ENCODE results near the gene UNC79. TPM values are rescaled to one million over a fixed set of nuclear protein-coding genes. Genes with fewer than 3 reads are reported as not detected.

Gene UNC79
- total RNA-seq, 1 donor: under 0.01 TPM

DNA sequence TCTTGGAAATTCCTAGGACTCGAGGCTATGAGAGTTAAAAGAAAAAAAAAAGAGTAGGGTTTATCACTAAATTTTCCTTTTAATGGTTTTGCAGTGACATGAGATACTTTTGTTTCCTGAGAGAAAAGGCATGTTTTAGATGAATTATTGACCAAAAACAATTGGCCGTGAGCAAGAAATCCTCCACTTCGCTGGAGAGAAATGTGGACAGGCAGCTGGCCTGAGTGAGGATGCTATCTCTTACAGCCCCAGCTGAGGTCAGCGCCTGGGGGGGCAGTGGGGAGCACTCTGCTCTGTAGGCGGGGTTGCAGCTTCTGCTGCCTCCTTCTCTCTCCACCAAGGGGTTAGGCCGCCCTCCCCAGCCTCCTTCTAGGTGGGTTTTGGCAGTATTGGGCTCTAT lies 302.9 kb downstream of the UNC79 start:
- no peak for TF ChIP-seq CTCF (IDR thresholded peaks at IDR 0.05; ENCODE audit: extremely low read depth, low read depth, low read length)
- Histone ChIP-seq H3K4me1 (ENCODE audit: insufficient read depth, low read length) (no peaks in the 10 kb centered on the region), H3K79me2 (ENCODE audit: insufficient read depth, low read length) (no peaks in the 10 kb centered on the region), H3K4me3 (ENCODE audit: insufficient read depth, low read length) (no peak overlapping the region), H3K36me3 (ENCODE audit: insufficient read depth, low read length) (no peaks in the 10 kb centered on the region), H3K27ac (ENCODE audit: low read depth, low read length) (no peak overlapping the region), H2AFZ (ENCODE audit: low read length) (no peak overlapping the region), H3K9me3 (ENCODE audit: low read depth, low read length) (no peaks in the 10 kb centered on the region), H3K4me2 (ENCODE audit: insufficient read depth, low read length) (no peak overlapping the region), H3K27me3 (ENCODE audit: insufficient read depth, low read length) (no peaks in the 10 kb centered on the region), H4K20me1 (ENCODE audit: insufficient read depth, low read length) (no peaks in the 10 kb centered on the region)
- DNase-seq (ENCODE audit: insufficient read length, low spot score, missing footprints): peak; percentile 73

DNA sequence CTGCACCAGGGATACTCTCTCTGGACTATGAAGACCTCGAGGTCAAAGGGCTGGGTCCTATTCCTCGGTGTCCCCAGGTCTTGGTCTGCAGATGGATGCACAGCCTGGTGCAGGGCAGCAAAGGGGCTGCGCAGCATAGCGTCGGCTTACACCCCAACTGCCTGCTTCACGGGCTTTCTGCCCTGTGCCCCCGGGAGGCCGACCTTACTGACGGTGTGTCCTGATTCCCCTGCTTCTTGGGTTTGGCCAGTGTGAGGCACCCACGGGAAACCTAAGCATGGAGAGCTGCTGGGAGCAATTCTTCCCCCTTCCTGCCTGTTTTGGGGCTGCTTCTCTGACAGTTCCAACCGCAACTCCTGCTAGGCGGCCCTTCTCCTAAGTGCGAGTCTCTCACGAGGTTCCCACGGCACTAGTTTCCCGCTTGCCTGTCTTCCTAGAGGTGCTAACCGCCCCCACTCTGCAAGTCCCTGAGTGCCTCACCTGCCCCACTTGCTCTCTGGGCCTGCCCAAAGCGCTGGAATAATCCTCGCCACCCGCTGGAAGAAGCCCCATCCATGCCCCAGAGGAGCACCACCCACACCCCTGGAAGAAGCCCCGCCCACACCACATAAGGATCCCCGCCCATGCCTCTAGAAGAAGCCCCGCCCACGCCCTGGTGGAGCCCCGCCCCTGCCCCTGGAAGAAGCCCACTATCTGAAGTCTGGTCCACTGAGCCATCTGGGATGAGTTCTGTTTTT lies 303.5 kb downstream of the UNC79 start:
- H3K4me1 ChIP-seq (ENCODE audit: insufficient read depth, low read length): no peaks in the 10 kb centered on the region
- no peak overlapping the region for H3K27ac ChIP-seq (ENCODE audit: low read depth, low read length)
- no peak for TF ChIP-seq CTCF (IDR thresholded peaks at IDR 0.05; ENCODE audit: extremely low read depth, low read depth, low read length)
- H3K9me3 ChIP-seq (ENCODE audit: low read depth, low read length): no peaks in the 10 kb centered on the region
- no peak overlapping the region for H2AFZ ChIP-seq (ENCODE audit: low read length)
- no peaks in the 10 kb centered on the region for H3K27me3 ChIP-seq (ENCODE audit: insufficient read depth, low read length)
- H3K4me2 ChIP-seq (ENCODE audit: insufficient read depth, low read length): no peak overlapping the region
- H3K4me3 ChIP-seq (ENCODE audit: insufficient read depth, low read length): no peak overlapping the region
- no peaks in the 10 kb centered on the region for H3K36me3 ChIP-seq (ENCODE audit: insufficient read depth, low read length)
- no peaks in the 10 kb centered on the region for H3K79me2 ChIP-seq (ENCODE audit: insufficient read depth, low read length)
- DNase-seq (ENCODE audit: insufficient read length, low spot score, missing footprints): peak; percentile 71
- H4K20me1 ChIP-seq (ENCODE audit: insufficient read depth, low read length): no peaks in the 10 kb centered on the region

- no peak overlapping the region for H3K4me2 ChIP-seq (ENCODE audit: insufficient read depth, low read length)
- DNase-seq (ENCODE audit: insufficient read length, low spot score, missing footprints): peak; percentile 42
- H3K79me2 ChIP-seq (ENCODE audit: insufficient read depth, low read length): no peaks in the 10 kb centered on the region
- no peak overlapping the region for H2AFZ ChIP-seq (ENCODE audit: low read length)
- H3K27ac ChIP-seq (ENCODE audit: low read depth, low read length): no peak overlapping the region
- no peak overlapping the region for H3K4me3 ChIP-seq (ENCODE audit: insufficient read depth, low read length)
- no peaks in the 10 kb centered on the region for H3K36me3 ChIP-seq (ENCODE audit: insufficient read depth, low read length)
- H4K20me1 ChIP-seq (ENCODE audit: insufficient read depth, low read length): no peaks in the 10 kb centered on the region
- H3K27me3 ChIP-seq (ENCODE audit: insufficient read depth, low read length): no peaks in the 10 kb centered on the region
- H3K4me1 ChIP-seq (ENCODE audit: insufficient read depth, low read length): no peaks in the 10 kb centered on the region
- H3K9me3 ChIP-seq (ENCODE audit: low read depth, low read length): no peaks in the 10 kb centered on the region
- no peak for TF ChIP-seq CTCF (IDR thresholded peaks at IDR 0.05; ENCODE audit: extremely low read depth, low read depth, low read length)
These were observed 304.5 kb downstream of the UNC79 start for GRCh38 chr14:93735206-93735605.

GRCh38 chr14:93736378-93737014 lies 305.8 kb downstream of the UNC79 start:
- DNase-seq (ENCODE audit: insufficient read length, low spot score, missing footprints): peak; percentile 53
- no peaks in the 10 kb centered on the region for H3K27me3 ChIP-seq (ENCODE audit: insufficient read depth, low read length)
- no peak overlapping the region for H3K4me3 ChIP-seq (ENCODE audit: insufficient read depth, low read length)
- no peak overlapping the region for H2AFZ ChIP-seq (ENCODE audit: low read length)
- TF ChIP-seq CTCF (IDR thresholded peaks at IDR 0.05; ENCODE audit: extremely low read depth, low read depth, low read length): peak; percentile 16
- no peak overlapping the region for H3K27ac ChIP-seq (ENCODE audit: low read depth, low read length)
- H3K4me1 ChIP-seq (ENCODE audit: insufficient read depth, low read length): no peaks in the 10 kb centered on the region
- H4K20me1 ChIP-seq (ENCODE audit: insufficient read depth, low read length): no peaks in the 10 kb centered on the region
- H3K9me3 ChIP-seq (ENCODE audit: low read depth, low read length): no peaks in the 10 kb centered on the region
- no peak overlapping the region for H3K4me2 ChIP-seq (ENCODE audit: insufficient read depth, low read length)
- no peaks in the 10 kb centered on the region for H3K79me2 ChIP-seq (ENCODE audit: insufficient read depth, low read length)
- no peaks in the 10 kb centered on the region for H3K36me3 ChIP-seq (ENCODE audit: insufficient read depth, low read length)

Measured in osteoblast (primary cell).